RWPE1 (cell line): Measurements from ENCODE around the gene ZNF648.
"Not testable (repeated sequence)": the region's sequence is repeated elsewhere in the genome, so short reads cannot be mapped to it uniquely, and the experiment has no call there.

Experiments used
- CTCF ChIA-PET: fragments of 350-600 bp; sonication (Branson Sonifier 250); formaldehyde crosslinking; extraction: SDS; loops from one replicate; lab custom pipeline; 2021; lab: Yijun Ruan, JAX
- POLR2A ChIA-PET: fragments of 400-600 bp; formaldehyde crosslinking; extraction: SDS; loops from one replicate; lab custom pipeline; 2020; ENCODE audit warnings: antibody characterized with exemption; ENCODE audit not compliant: low non-redundant PET; lab: Yijun Ruan, JAX
- DNase-seq: peaks from one replicate; pipeline ENCODE4 v3.0.0; 2012; ENCODE audit warnings: low spot score
- H3K27ac ChIP-seq: fragments of 450-650 bp; 2 replicates; pipeline ENCODE4 v1.5.1; 2017
- TF ChIP-seq, protein P1 (sequence below): fragments of 450-650 bp; conservative IDR thresholded peaks from 2 replicates; pipeline ENCODE4 v1.5.1; 2017; ENCODE audit warnings: low read depth, mild to moderate bottlenecking

Gene ZNF648

DNA sequence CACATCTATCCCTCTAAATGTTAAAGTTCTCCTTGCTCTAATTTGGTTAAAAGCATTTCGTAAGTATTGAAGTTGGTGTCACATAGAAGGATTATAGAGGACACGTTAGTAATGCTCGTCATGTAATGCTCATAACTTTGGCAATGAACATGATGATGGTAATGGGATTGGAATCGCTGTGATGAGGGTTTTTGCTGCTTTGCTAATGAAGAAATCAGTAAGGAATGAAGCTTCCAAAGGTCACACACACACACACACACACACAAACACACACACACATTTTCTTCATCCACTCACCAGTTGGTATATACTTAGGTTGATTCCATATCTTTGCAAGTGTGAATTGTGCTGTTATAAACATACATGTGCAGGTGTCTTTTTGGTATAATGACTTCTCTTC is 36.8 kb upstream of the ZNF648 start:
- DNase-seq: no peak
- no peak overlapping the region for H3K27ac ChIP-seq
- ChIA-PET CTCF (no interaction called here), POLR2A (no interaction called here)
- TF ChIP-seq, protein P1, sequence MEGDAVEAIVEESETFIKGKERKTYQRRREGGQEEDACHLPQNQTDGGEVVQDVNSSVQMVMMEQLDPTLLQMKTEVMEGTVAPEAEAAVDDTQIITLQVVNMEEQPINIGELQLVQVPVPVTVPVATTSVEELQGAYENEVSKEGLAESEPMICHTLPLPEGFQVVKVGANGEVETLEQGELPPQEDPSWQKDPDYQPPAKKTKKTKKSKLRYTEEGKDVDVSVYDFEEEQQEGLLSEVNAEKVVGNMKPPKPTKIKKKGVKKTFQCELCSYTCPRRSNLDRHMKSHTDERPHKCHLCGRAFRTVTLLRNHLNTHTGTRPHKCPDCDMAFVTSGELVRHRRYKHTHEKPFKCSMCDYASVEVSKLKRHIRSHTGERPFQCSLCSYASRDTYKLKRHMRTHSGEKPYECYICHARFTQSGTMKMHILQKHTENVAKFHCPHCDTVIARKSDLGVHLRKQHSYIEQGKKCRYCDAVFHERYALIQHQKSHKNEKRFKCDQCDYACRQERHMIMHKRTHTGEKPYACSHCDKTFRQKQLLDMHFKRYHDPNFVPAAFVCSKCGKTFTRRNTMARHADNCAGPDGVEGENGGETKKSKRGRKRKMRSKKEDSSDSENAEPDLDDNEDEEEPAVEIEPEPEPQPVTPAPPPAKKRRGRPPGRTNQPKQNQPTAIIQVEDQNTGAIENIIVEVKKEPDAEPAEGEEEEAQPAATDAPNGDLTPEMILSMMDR: no peak

DNA sequence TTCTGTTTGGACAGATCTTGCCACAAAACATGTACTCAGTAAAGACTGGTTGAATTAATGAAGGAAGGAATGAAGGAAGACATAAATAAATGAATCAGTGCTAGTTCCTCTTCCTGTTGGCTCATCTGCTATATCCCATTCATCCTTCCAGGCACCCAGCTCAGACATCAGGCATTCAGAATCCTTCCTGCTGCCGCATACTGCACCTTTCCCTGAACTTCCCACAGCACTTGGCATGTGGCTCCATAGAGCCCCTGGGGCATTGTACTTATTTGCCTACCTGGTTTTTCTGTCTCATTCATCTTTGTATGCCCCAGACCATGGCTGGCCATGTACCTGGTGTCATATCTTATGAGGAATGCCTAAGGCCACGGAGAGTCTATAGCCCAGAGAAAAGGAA is 34.4 kb upstream of the ZNF648 start:
- TF ChIP-seq, protein P1: no peak
- H3K27ac ChIP-seq: no peak overlapping the region
- CTCF ChIA-PET: no interaction called here
- peak; percentile 28 for DNase-seq
- POLR2A ChIA-PET: no interaction called here

DNA sequence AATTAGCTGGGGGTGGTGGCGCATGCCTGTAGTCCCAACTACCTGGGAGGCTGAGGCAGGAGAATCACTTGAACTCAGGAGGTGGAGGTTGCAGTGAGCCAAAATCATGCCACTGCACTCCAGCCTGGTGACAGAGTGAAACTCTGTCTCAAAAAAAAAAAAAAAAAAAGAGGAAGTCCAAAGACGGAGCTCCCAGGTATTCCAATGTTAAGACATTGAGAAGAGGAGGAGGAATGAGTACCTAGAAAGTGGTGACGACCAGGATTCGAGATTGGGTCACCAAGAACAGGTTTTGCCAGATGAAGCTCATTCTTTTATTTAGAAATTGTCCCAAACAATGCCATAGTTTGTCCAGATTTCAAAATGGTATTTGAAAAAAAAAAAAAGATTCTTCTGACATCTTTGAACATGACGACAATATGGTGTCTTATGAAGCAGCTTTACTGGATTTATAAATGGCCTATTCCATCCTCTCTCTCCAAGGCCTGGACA is 33.0 kb upstream of the ZNF648 start:
- CTCF ChIA-PET: interaction anchor here (0.7 to 1.0 kb wide), 4 partner anchors 9 to 166 kb away, joined by 3 to 5 read pairs (median 3); no protein-coding TSS in a partner anchor
- H3K27ac ChIP-seq, POLR2A ChIA-PET, DNase-seq: not testable (repeated sequence)

DNA sequence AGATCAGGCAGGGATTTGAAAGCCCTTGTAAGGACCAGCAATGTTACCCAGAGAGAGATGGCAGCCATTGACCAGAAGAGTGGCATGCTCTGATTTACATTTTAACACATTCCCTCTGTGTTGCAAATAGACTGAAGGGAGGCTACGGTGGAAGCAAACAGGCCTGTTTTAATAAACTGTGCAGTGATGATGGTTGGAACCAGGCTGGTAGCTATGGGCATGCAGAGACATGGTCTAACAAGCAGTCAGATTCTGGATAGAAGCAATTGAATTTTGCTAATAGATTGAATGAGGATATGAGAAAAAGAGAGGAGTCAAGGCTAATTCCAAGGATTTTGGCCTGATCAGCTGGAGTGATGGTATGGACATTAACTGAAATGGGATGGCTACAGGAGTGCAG is 32.3 kb upstream of the ZNF648 start:
- ChIA-PET POLR2A (no interaction called here), CTCF (no interaction called here)
- TF ChIP-seq, protein P1: no peak
- DNase-seq: no peak
- no peak overlapping the region for H3K27ac ChIP-seq

DNA sequence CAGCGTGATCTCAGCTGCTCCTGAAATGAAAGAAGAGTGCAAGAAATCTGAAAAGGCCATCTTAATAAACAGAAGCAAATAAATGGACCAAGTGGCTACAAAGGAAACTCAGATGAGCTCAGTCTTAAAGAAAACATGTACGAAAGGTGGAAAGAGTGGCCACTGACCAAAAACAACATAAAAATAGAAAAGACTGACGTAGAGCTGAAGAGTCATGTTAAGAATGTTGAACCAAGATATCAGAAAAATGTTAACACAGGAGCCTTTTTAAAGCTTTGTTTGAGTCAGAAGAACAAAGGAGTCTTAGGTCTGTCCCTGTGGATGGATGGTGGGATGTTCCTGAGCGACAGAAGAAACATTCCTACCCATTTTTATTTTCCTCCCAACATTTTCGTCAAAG is 30.8 kb upstream of the ZNF648 start:
- ChIA-PET POLR2A (no interaction called here), CTCF (interaction anchor here (0.7 to 1.3 kb wide), 2 partner anchors 11 to 520 kb away, joined by 3 read pairs; no protein-coding TSS in a partner anchor)
- H3K27ac ChIP-seq: no peak overlapping the region
- TF ChIP-seq, protein P1: no peak
- no peak for DNase-seq

DNA sequence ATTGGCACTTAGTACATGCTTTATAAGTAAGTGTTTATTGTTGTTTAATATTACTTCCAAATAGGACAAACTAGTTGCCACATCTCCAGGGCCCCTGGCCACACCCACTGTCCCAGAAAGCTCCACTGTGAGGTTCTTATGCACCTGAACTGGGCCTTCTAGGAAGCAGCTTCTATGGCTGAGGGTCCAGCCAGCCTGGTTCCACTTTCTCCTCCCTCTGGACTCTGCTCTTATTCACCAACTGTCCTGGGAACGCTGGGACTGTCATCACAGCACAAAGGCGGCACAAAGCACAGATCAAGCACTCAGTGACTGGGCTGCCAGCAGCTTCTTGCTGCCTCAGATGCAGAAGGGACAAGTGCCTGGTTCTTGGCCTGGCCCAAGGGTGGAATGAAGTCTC is 29.6 kb upstream of the ZNF648 start:
- ChIA-PET CTCF (interaction anchor here (0.6 to 1.2 kb wide), 2 partner anchors 52 to 88 kb away, joined by 3 read pairs; no protein-coding TSS in a partner anchor), POLR2A (no interaction called here)
- no peak overlapping the region for H3K27ac ChIP-seq
- TF ChIP-seq, protein P1: no peak
- DNase-seq: no peak

DNA sequence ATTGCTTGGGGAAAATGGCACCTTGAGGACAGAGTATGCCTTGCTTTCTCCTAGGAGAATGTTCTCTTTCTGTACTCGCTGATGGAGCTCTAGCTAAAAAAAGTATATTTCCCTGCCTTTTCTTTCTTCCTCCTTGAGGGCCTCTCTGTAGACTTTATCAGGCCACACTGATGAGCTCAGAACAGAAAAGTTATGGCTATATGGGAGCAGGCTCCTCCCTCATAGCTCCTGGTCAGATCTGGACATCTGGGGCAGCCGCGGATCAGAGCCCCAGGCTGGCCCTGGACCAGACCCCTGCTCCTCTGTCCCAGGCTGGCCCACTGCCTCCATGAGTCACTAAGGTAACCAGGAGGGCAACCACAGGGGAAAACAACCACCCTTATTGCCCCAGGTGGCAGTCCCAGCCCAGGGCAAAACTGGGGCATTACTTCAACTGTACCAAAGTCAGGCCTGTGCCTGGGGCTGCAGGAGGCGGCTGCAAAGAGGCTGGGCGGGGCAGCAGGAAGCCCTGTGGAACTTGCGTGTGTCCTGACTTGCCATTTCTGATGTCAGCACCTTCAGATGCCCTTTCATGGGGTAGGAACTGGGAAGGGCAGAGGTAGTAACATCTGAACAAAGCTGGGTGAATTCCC is 26.3 kb upstream of the ZNF648 start:
- POLR2A ChIA-PET: interaction anchor here (0.7 kb wide), 1 partner anchor 304 kb away, joined by 3 read pairs; the partner anchor contains the start of gene GLUL
- peak; percentile 65 for DNase-seq
- H3K27ac ChIP-seq: peak overlapping the region; percentile 87
- CTCF ChIA-PET: interaction anchor here (0.8 to 5.7 kb wide), 3 partner anchors 56 to 697 kb away, joined by 3 to 40 read pairs (median 11); no protein-coding TSS in a partner anchor
- TF ChIP-seq, protein P1: no peak
